KMS-11 (cell line): ENCODE data around the gene COQ9.
"Not testable (repeated sequence)": the region's sequence is repeated elsewhere in the genome, so short reads cannot be mapped to it uniquely, and the experiment has no call there.

ENCODE experiments used
- H2AFZ ChIP-seq: fragments of 200-600 bp; sonication (generic); 2 replicates; pipeline ENCODE4 v1.6.1; 2016; ENCODE audit warnings: antibody characterized with exemption, mixed run types, low read depth
- H3K27ac ChIP-seq: fragments of 200-600 bp; sonication (generic); 2 replicates; pipeline ENCODE4 v1.6.1; 2016; ENCODE audit warnings: mild to moderate bottlenecking, mixed run types
- H3K27me3 ChIP-seq: fragments of 200-600 bp; sonication (generic); 2 replicates; pipeline ENCODE4 v1.6.1; 2017; ENCODE audit warnings: mild to moderate bottlenecking, low read depth, mixed run types, moderate library complexity; ENCODE audit not compliant: insufficient read depth
- H3K36me3 ChIP-seq: fragments of 200-600 bp; sonication (generic); 2 replicates; pipeline ENCODE4 v1.6.1; 2017; ENCODE audit warnings: mild to moderate bottlenecking, mixed run types; ENCODE audit not compliant: insufficient read depth
- H3K4me1 ChIP-seq: fragments of 200-600 bp; sonication (generic); 2 replicates; pipeline ENCODE4 v1.6.1; 2016; ENCODE audit warnings: mild to moderate bottlenecking, low read depth, mixed run types; ENCODE audit not compliant: poor library complexity, severe bottlenecking
- H3K4me2 ChIP-seq: fragments of 200-600 bp; sonication (generic); 2 replicates; pipeline ENCODE4 v1.7.0; 2016; ENCODE audit warnings: mild to moderate bottlenecking, mixed run types
- H3K4me3 ChIP-seq: fragments of 200-600 bp; sonication (generic); IDR thresholded peaks from 2 replicates; pipeline ENCODE4 v1.6.1; 2017; ENCODE audit warnings: low read depth, low read length, mixed read lengths; ENCODE audit not compliant: insufficient read depth
- H3K79me2 ChIP-seq: fragments of 200-600 bp; sonication (generic); 2 replicates; pipeline ENCODE4 v1.6.1; 2016; ENCODE audit warnings: low read depth, mixed run types; ENCODE audit not compliant: insufficient read depth
- H3K9ac ChIP-seq: fragments of 200-600 bp; sonication (generic); 2 replicates; pipeline ENCODE4 v1.6.1; 2016; ENCODE audit warnings: mild to moderate bottlenecking, mixed run types
- H4K20me1 ChIP-seq: fragments of 200-600 bp; sonication (generic); 2 replicates; pipeline ENCODE4 v1.6.1; 2016; ENCODE audit warnings: mild to moderate bottlenecking, mixed run types; ENCODE audit not compliant: insufficient read depth
- TF ChIP-seq, protein P1 (sequence below): fragments of 200-600 bp; sonication (generic); conservative IDR thresholded peaks from 2 replicates; pipeline ENCODE4 v1.6.1; 2017; ENCODE audit warnings: low read depth, mild to moderate bottlenecking, antibody characterized with exemption, low read length, moderate library complexity, mixed read lengths

Gene COQ9

DNA sequence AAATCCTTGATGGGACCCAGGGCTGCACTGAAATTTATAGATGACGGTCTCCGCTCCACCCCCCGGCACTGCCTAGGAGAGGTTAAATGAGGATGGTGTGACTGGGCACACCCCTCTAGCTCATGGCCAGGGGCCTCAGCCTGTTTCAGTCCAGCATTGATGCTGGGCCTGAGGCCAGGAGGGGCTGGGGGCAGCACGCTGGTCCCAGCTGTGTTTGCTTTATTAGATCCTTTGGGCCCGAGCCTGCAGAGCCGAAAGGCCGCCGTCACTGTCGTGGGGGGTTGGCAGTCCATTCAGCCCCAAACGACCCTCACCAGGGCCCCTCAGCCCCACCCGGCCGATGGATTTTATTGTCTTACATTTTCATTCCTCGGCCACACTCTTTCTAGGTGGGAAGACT, 49.8 kb downstream of the COQ9 start:
- no peak overlapping the region for H3K4me3 ChIP-seq

DNA sequence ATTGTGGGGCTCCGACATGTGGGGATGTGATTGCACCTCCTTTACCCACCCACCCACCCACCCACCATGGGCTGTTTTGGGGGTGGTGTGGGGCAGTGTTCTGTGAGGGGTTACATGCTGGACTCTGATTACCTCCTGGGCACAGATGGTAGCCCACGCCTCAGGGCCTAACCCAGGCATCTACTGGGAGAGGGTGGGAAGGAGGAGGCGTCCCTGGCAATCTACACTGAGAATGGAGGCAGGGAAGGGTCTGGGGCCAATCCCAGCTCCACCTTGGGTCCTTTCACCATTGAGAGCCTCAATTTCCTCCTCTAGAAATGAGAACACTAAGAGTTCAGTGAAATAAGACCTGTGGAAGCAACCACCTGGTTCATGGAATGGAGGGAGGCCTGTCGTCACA, 50.8 kb downstream of the COQ9 start:
- Histone ChIP-seq H4K20me1 (no peaks in the 10 kb centered on the region), H3K79me2 (no peaks in the 10 kb centered on the region), H3K4me2 (no peak overlapping the region), H3K9ac (no peak overlapping the region), H3K27ac (no peak overlapping the region), H3K4me3 (no peak overlapping the region), H3K27me3 (no peaks in the 10 kb centered on the region), H3K36me3 (no peaks in the 10 kb centered on the region), H2AFZ (no peak overlapping the region), H3K4me1 (no peaks in the 10 kb centered on the region)
- TF ChIP-seq, protein P1, sequence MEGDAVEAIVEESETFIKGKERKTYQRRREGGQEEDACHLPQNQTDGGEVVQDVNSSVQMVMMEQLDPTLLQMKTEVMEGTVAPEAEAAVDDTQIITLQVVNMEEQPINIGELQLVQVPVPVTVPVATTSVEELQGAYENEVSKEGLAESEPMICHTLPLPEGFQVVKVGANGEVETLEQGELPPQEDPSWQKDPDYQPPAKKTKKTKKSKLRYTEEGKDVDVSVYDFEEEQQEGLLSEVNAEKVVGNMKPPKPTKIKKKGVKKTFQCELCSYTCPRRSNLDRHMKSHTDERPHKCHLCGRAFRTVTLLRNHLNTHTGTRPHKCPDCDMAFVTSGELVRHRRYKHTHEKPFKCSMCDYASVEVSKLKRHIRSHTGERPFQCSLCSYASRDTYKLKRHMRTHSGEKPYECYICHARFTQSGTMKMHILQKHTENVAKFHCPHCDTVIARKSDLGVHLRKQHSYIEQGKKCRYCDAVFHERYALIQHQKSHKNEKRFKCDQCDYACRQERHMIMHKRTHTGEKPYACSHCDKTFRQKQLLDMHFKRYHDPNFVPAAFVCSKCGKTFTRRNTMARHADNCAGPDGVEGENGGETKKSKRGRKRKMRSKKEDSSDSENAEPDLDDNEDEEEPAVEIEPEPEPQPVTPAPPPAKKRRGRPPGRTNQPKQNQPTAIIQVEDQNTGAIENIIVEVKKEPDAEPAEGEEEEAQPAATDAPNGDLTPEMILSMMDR, result no peak

More for the DNA sequence above, 49.8 kb downstream of the COQ9 start:
- no peak overlapping the region for H3K4me2 ChIP-seq
- H3K79me2 ChIP-seq, result no peaks in the 10 kb centered on the region
- H3K27ac ChIP-seq, result no peak overlapping the region
- H2AFZ ChIP-seq, result no peak overlapping the region
- H4K20me1 ChIP-seq, result no peaks in the 10 kb centered on the region
- no peaks in the 10 kb centered on the region for H3K27me3 ChIP-seq
- no peak overlapping the region for H3K9ac ChIP-seq
- TF ChIP-seq, protein P1, result no peak
- no peaks in the 10 kb centered on the region for H3K4me1 ChIP-seq
- no peaks in the 10 kb centered on the region for H3K36me3 ChIP-seq

DNA sequence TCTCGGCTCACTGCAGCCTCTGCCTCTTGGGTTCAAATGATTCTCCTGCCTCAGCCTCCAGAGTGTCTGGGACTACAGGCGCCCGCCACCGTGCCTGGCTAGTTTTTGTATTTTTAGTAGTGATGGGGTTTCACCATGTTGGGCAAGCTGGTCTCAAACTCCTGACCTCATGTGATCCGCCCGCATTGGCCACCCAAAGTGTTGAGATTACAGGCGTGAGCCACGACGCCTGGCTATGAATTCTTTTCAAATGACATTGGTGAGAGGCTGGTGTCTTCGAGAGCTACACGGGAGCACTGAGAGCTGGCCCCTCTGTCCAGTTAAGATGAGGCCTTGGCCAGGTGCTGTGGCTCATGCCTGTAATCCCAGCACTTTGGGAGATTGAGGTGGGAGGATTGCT, 52.7 kb downstream of the COQ9 start:
- H3K27ac ChIP-seq, result not testable (repeated sequence)

DNA sequence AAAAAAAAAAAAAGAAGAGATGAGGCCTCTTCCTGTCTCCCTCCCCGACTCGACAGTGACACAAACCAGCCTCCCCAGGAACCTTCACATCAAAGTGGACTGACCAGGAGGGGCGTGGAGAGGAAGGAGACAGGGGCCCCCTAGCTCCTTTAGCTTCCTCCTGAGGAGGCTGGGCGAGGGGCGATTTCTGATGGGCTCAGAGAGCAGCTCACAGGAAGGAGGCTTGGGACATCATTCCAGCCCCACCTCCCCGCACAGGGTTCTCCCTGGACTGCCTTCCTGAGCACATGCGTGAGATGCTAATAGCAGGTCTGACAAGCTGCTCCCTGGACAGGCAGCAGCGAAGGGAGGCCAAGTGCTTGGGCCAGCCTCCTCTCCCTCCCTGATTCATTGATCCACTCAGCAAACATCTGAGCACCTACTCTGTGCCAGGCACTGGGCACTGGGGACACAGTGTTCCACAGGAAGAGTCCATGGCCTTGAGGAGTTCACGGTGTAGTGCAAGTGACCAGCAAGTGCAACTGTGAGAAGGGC, 53.4 kb downstream of the COQ9 start:
- H3K4me1 ChIP-seq, result no peaks in the 10 kb centered on the region
- no peak overlapping the region for H3K4me3 ChIP-seq
- no peaks in the 10 kb centered on the region for H3K27me3 ChIP-seq
- no peaks in the 10 kb centered on the region for H4K20me1 ChIP-seq
- no peaks in the 10 kb centered on the region for H3K79me2 ChIP-seq
- no peaks in the 10 kb centered on the region for H3K36me3 ChIP-seq
- TF ChIP-seq, protein P1, result no peak
- no peak overlapping the region for H3K4me2 ChIP-seq
- no peak overlapping the region for H3K9ac ChIP-seq
- H2AFZ ChIP-seq, result no peak overlapping the region
- H3K27ac ChIP-seq, result no peak overlapping the region

More for the DNA sequence above, 52.7 kb downstream of the COQ9 start:
- H3K4me3 ChIP-seq, H2AFZ ChIP-seq, H3K4me1 ChIP-seq, H3K36me3 ChIP-seq, H3K9ac ChIP-seq, H3K79me2 ChIP-seq, H3K27me3 ChIP-seq, H4K20me1 ChIP-seq, H3K4me2 ChIP-seq: not testable (repeated sequence)

DNA sequence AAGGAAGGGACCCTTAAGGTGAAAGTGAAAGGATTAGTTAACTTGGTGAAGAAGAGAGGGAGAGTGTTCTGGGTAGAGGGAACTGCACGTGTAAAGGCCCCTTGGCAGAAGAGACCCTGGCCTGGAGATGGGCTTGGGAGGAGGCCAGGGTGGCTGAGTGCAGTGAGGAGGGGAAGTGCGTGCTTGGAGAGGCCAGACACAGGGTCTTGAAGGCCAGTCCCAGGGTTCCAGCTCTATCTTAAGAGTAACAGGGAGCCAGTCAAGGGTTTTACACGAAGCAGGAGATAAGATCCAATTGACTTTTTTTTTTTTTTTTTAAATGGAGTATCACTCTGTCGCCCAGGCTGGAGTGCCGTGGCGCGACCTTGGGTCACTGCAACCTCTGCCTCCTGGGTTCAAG, 54.2 kb downstream of the COQ9 start:
- no peak overlapping the region for H3K4me3 ChIP-seq
- H3K27ac ChIP-seq, result no peak overlapping the region
- TF ChIP-seq, protein P1, result no peak
- H3K4me2 ChIP-seq, result no peak overlapping the region
- H3K79me2 ChIP-seq, result no peaks in the 10 kb centered on the region
- no peaks in the 10 kb centered on the region for H3K4me1 ChIP-seq
- H2AFZ ChIP-seq, result no peak overlapping the region
- no peaks in the 10 kb centered on the region for H4K20me1 ChIP-seq
- no peak overlapping the region for H3K9ac ChIP-seq
- no peaks in the 10 kb centered on the region for H3K27me3 ChIP-seq
- no peaks in the 10 kb centered on the region for H3K36me3 ChIP-seq
